ENCODE results near the gene TNFRSF18.

GRCh38 chr1:1228187-1228586 lies 21.8 kb upstream of the TNFRSF18 start:
- TF ChIP-seq PBX3 (IDR thresholded peaks at IDR 0.05; ENCODE audit: insufficient replicate concordance, low read depth, low read length) (no peak), POLR2AphosphoS2 (IDR thresholded peaks at IDR 0.05; ENCODE audit: low read depth, low read length) (no peak), ZNF274 (IDR thresholded peaks at IDR 0.05; ENCODE audit: insufficient read depth, insufficient read length) (no peak), SMARCA5 (IDR thresholded peaks at IDR 0.05) (no peak), YY1 (IDR thresholded peaks at IDR 0.05; ENCODE audit: low read depth, low read length) (no peak), EED (IDR thresholded peaks at IDR 0.05; ENCODE audit: low read depth) (no peak), EGR1 (IDR thresholded peaks at IDR 0.05; ENCODE audit: borderline replicate concordance in 1 of 2, low read depth in 2 of 2, low read length in 2 of 2) (no peak), CTCF (IDR thresholded peaks at IDR 0.05 in 2 of 3, conservative IDR thresholded peaks at IDR 0.05 in 1 of 3; ENCODE audit: control insufficient read depth in 2 of 3, extremely low read depth in 1 of 3, insufficient read depth in 1 of 3, low read depth in 3 of 3, low read length in 3 of 3) (no peak), GABPA (IDR thresholded peaks at IDR 0.05; ENCODE audit: low read depth) (no peak), SMC3 (IDR thresholded peaks at IDR 0.05; ENCODE audit: borderline replicate concordance, low read length) (no peak), PAX8 (IDR thresholded peaks at IDR 0.05) (no peak), KLF5 (IDR thresholded peaks at IDR 0.05; ENCODE audit: partially characterized antibody) (no peak)
